GM23338 (cell line): ENCODE results near the gene SLX4IP. TPM values are rescaled to one million over a fixed set of nuclear protein-coding genes. Genes with fewer than 3 reads are reported as not detected.

Experiments
- ATAC-seq: fragments of 200-7000 bp; cut with Tn5 transposase; 3 replicates; pipeline ENCODE4 v1.9.1; 2020
- DNase-seq: peaks from one replicate; pipeline ENCODE4 v3.0.0-alpha.2; 2015; ENCODE audit warnings: low spot score
- H2AFZ ChIP-seq: fragments of 200-600 bp; sonication (generic); 2 replicates; pipeline ENCODE4 v1.8.0; 2016; ENCODE audit warnings: antibody characterized with exemption, mild to moderate bottlenecking, moderate library complexity
- H3F3A ChIP-seq: fragments of 200-600 bp; sonication (generic); replicated peaks from 2 replicates; pipeline ENCODE4 v1.8.0; 2017; ENCODE audit warnings: antibody characterized with exemption, mixed run types, low read depth
- H3K27ac ChIP-seq: fragments of 200-600 bp; sonication (generic); 2 replicates; pipeline ENCODE4 v1.6.1; 2016; ENCODE audit warnings: low read depth
- H3K27me3 ChIP-seq: fragments of 200-600 bp; sonication (generic); 2 replicates; pipeline ENCODE4 v1.8.0; 2016; ENCODE audit warnings: mild to moderate bottlenecking, mixed run types, moderate library complexity; ENCODE audit not compliant: insufficient read depth
- H3K36me3 ChIP-seq: fragments of 200-600 bp; sonication (generic); 2 replicates; pipeline ENCODE4 v1.8.0; 2016; ENCODE audit warnings: mild to moderate bottlenecking; ENCODE audit not compliant: insufficient read depth
- H3K4me1 ChIP-seq: fragments of 200-600 bp; sonication (generic); 2 replicates; pipeline ENCODE4 v1.8.0; 2016; ENCODE audit warnings: mild to moderate bottlenecking, moderate library complexity; ENCODE audit not compliant: insufficient read depth
- H3K4me2 ChIP-seq: fragments of 200-600 bp; sonication (generic); 2 replicates; pipeline ENCODE4 v1.7.1; 2017; ENCODE audit warnings: mixed run types
- H3K4me3 ChIP-seq: fragments of 200-600 bp; sonication (generic); 2 replicates; pipeline ENCODE4 v1.6.1; 2016; ENCODE audit warnings: mixed run types
- H3K79me2 ChIP-seq: fragments of 200-600 bp; sonication (generic); replicated peaks from 2 replicates; pipeline ENCODE4 v1.8.0; 2017; ENCODE audit warnings: mild to moderate bottlenecking; ENCODE audit not compliant: insufficient read depth
- H3K9me2 ChIP-seq: fragments of 200-600 bp; sonication (generic); 2 replicates; pipeline ENCODE4 v1.8.0; 2017; ENCODE audit not compliant: insufficient read depth
- H4K20me1 ChIP-seq: fragments of 200-600 bp; sonication (generic); replicated peaks from 2 replicates; pipeline ENCODE4 v1.8.0; 2017; ENCODE audit warnings: mild to moderate bottlenecking; ENCODE audit not compliant: insufficient read depth
- H3K27ac Mint-ChIP-seq: 2 replicates; pipeline ENCODE4 v1.8.0; 2020; ENCODE audit warnings: inconsistent platforms, mild to moderate bottlenecking, moderate library complexity, mixed read lengths
- H3K27me3 Mint-ChIP-seq: 3 replicates; pipeline ENCODE4 v1.8.0; 2022; ENCODE audit warnings: low read depth, mild to moderate bottlenecking, moderate library complexity, mixed read lengths, inconsistent platforms; ENCODE audit not compliant: insufficient read depth, poor library complexity
- H3K36me3 Mint-ChIP-seq: 3 replicates; pipeline ENCODE4 v1.8.0; 2021; ENCODE audit warnings: low read depth, mild to moderate bottlenecking, inconsistent platforms, moderate library complexity, mixed read lengths
- H3K4me1 Mint-ChIP-seq: 3 replicates; pipeline ENCODE4 v1.8.0; 2020; ENCODE audit warnings: mild to moderate bottlenecking, inconsistent platforms, mixed read lengths
- H3K4me3 Mint-ChIP-seq: 3 replicates; pipeline ENCODE4 v1.8.0; 2021; ENCODE audit warnings: moderate library complexity, mild to moderate bottlenecking, inconsistent platforms, mixed read lengths
- H3K9me3 Mint-ChIP-seq: 3 replicates; pipeline ENCODE4 v1.8.0; 2020; ENCODE audit warnings: moderate library complexity, mild to moderate bottlenecking, inconsistent platforms, mixed read lengths
- CREB1 ChIP-seq: fragments of 250-450 bp; sonication (Bioruptor Pico); IDR thresholded peaks from 2 replicates; pipeline ENCODE4 v1.5.0; 2020; ENCODE audit warnings: low read depth, mild to moderate bottlenecking, moderate library complexity
- EZH2 ChIP-seq: fragments of 200-600 bp; sonication (generic); IDR thresholded peaks from one replicate; pipeline ENCODE4 v1.8.0; 2017; ENCODE audit warnings: antibody characterized with exemption, mild to moderate bottlenecking, low read depth; ENCODE audit not compliant: unreplicated experiment
- EZH2phosphoT487 ChIP-seq: fragments of 200-600 bp; sonication (generic); IDR thresholded peaks from one replicate; pipeline ENCODE4 v1.8.1; 2018; ENCODE audit warnings: antibody characterized with exemption; ENCODE audit not compliant: unreplicated experiment
- JUNB ChIP-seq: IDR thresholded peaks from one replicate; pipeline ENCODE4 v1.6.1; 2016; ENCODE audit warnings: antibody characterized with exemption; ENCODE audit not compliant: unreplicated experiment
- NANOG ChIP-seq: IDR thresholded peaks from 2 replicates; pipeline ENCODE4 v1.6.1; 2016; ENCODE audit warnings: antibody characterized with exemption, borderline replicate concordance
- POLR2AphosphoS5 ChIP-seq: IDR thresholded peaks from 2 replicates; pipeline ENCODE4 v1.6.1; 2016; ENCODE audit warnings: antibody characterized with exemption, low read depth
- STAT1 ChIP-seq: IDR thresholded peaks from one replicate; pipeline ENCODE4 v1.6.1; 2016; ENCODE audit warnings: antibody characterized with exemption; ENCODE audit not compliant: unreplicated experiment
- ZNF114 ChIP-seq: fragments of 250-450 bp; sonication (Bioruptor Pico); IDR thresholded peaks from 2 replicates; pipeline ENCODE4 v1.5.0; 2020; ENCODE audit warnings: mild to moderate bottlenecking, moderate library complexity
- ZNF331 ChIP-seq: fragments of 250-450 bp; sonication (Bioruptor Pico); IDR thresholded peaks from 2 replicates; pipeline ENCODE4 v1.5.0; 2020; ENCODE audit warnings: low read depth, mild to moderate bottlenecking, moderate library complexity
- polyA plus RNA-seq: library from polyadenylated mRNA; unstranded; fragments of >200 nt; fragmentation: Nextera tagmentation; extraction: Ambion mirVana; gene quantifications from 2 replicates; pipeline ENCODE4 v1.2.1, GENCODE V29; 2016
- total RNA-seq: library from RNA; depleted of rRNA; stranded (reverse); fragments of >200 nt; shearing (Covaris generic); gene quantifications from 2 replicates; pipeline ENCODE4 v1.2.3, GENCODE V29; 2014
- TF ChIP-seq, protein P1 (sequence below): IDR thresholded peaks from one replicate; pipeline ENCODE4 v1.6.1; 2018; ENCODE audit warnings: antibody characterized with exemption; ENCODE audit not compliant: unreplicated experiment
- TF ChIP-seq, protein P2 (sequence below), 2 experiments: fragments of 200-600 bp in 1 of 2; sonication (generic) in 1 of 2; conservative IDR thresholded peaks; 2 replicates each; pipeline versions ENCODE4 v1.5.1 to v1.6.1; 2016 to 2017; ENCODE audit warnings: antibody characterized with exemption in 2 of 2, low read depth in 2 of 2, mild to moderate bottlenecking in 2 of 2, moderate library complexity in 1 of 2
- TF ChIP-seq, protein P3 (sequence below): fragments of 250-450 bp; sonication (Bioruptor Pico); IDR thresholded peaks from 2 replicates; pipeline ENCODE4 v1.5.0; 2020; ENCODE audit warnings: mild to moderate bottlenecking, moderate library complexity
- TF ChIP-seq, protein P4 (sequence below): IDR thresholded peaks from 2 replicates; pipeline ENCODE4 v1.6.1; 2016; ENCODE audit warnings: antibody characterized with exemption

SLX4IP gene
- total and polyA plus RNA-seq, 2 experiments from 2014 or later, result 9.1 to 9.8 TPM

DNA sequence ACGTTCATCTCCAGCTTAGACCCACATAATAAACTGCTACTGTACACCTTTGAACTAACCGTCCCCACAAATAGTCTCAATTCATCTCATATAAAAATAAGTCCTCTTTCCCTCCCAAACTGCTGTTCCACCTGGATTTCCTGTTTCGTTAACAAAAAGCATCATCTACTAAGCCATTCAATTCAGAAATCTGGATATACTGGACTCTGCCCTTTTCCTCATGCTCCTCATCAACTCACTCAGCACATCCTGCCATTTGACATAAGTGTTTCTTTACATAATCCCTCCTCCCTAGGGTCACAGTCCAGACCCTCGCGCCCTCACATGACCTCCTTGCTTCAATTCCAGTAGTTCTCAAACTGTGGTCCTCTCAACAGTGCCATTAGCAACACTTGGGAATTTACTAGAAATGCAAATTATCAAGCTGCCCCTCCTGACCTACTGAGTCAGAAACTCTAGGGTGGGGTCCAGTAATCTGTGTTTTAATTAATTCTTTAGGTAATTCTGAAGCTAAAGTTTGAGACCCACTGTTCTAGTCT is 5.6 kb upstream of the SLX4IP start:
- Histone ChIP-seq H3F3A (no peaks in the 10 kb centered on the region), H3K4me2 (no peak overlapping the region; the same call in 1 of the 2 replicates), H3K4me1 (peaks cover 23% of the 10 kb centered on the region), H3K4me3 (no peak overlapping the region), H3K9me2 (no peaks in the 10 kb centered on the region), H2AFZ (no peak overlapping the region), H4K20me1 (peaks cover 9% of the 10 kb centered on the region; the same call in 1 of the 2 replicates), H3K36me3 (no peaks in the 10 kb centered on the region), H3K27me3 (no peaks in the 10 kb centered on the region), H3K79me2 (peaks cover 86% of the 10 kb centered on the region), H3K27ac (no peak overlapping the region)
- ATAC-seq, result no peak
- peaks cover 13% of the 10 kb centered on the region; the same call in 2 of the 3 replicates for H3K36me3 Mint-ChIP-seq
- peak overlapping the region; percentile 43; the same call in 1 of the 2 replicates for H3K27ac Mint-ChIP-seq
- TF ChIP-seq STAT1 (no peak), ZNF114 (no peak), CREB1 (CRISPR knock-in tag) (no peak), JUNB (no peak), EZH2 (no peak), POLR2AphosphoS5 (no peak), NANOG (no peak), EZH2phosphoT487 (no peak), ZNF331 (CRISPR knock-in tag) (no peak)
- TF ChIP-seq, protein P1, sequence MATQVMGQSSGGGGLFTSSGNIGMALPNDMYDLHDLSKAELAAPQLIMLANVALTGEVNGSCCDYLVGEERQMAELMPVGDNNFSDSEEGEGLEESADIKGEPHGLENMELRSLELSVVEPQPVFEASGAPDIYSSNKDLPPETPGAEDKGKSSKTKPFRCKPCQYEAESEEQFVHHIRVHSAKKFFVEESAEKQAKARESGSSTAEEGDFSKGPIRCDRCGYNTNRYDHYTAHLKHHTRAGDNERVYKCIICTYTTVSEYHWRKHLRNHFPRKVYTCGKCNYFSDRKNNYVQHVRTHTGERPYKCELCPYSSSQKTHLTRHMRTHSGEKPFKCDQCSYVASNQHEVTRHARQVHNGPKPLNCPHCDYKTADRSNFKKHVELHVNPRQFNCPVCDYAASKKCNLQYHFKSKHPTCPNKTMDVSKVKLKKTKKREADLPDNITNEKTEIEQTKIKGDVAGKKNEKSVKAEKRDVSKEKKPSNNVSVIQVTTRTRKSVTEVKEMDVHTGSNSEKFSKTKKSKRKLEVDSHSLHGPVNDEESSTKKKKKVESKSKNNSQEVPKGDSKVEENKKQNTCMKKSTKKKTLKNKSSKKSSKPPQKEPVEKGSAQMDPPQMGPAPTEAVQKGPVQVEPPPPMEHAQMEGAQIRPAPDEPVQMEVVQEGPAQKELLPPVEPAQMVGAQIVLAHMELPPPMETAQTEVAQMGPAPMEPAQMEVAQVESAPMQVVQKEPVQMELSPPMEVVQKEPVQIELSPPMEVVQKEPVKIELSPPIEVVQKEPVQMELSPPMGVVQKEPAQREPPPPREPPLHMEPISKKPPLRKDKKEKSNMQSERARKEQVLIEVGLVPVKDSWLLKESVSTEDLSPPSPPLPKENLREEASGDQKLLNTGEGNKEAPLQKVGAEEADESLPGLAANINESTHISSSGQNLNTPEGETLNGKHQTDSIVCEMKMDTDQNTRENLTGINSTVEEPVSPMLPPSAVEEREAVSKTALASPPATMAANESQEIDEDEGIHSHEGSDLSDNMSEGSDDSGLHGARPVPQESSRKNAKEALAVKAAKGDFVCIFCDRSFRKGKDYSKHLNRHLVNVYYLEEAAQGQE, result no peak
- TF ChIP-seq, protein P2, sequence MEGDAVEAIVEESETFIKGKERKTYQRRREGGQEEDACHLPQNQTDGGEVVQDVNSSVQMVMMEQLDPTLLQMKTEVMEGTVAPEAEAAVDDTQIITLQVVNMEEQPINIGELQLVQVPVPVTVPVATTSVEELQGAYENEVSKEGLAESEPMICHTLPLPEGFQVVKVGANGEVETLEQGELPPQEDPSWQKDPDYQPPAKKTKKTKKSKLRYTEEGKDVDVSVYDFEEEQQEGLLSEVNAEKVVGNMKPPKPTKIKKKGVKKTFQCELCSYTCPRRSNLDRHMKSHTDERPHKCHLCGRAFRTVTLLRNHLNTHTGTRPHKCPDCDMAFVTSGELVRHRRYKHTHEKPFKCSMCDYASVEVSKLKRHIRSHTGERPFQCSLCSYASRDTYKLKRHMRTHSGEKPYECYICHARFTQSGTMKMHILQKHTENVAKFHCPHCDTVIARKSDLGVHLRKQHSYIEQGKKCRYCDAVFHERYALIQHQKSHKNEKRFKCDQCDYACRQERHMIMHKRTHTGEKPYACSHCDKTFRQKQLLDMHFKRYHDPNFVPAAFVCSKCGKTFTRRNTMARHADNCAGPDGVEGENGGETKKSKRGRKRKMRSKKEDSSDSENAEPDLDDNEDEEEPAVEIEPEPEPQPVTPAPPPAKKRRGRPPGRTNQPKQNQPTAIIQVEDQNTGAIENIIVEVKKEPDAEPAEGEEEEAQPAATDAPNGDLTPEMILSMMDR (conservative IDR thresholded peaks at IDR 0.05; ENCODE audit: low read depth in 2 of 2), result no peak
- TF ChIP-seq, protein P3, sequence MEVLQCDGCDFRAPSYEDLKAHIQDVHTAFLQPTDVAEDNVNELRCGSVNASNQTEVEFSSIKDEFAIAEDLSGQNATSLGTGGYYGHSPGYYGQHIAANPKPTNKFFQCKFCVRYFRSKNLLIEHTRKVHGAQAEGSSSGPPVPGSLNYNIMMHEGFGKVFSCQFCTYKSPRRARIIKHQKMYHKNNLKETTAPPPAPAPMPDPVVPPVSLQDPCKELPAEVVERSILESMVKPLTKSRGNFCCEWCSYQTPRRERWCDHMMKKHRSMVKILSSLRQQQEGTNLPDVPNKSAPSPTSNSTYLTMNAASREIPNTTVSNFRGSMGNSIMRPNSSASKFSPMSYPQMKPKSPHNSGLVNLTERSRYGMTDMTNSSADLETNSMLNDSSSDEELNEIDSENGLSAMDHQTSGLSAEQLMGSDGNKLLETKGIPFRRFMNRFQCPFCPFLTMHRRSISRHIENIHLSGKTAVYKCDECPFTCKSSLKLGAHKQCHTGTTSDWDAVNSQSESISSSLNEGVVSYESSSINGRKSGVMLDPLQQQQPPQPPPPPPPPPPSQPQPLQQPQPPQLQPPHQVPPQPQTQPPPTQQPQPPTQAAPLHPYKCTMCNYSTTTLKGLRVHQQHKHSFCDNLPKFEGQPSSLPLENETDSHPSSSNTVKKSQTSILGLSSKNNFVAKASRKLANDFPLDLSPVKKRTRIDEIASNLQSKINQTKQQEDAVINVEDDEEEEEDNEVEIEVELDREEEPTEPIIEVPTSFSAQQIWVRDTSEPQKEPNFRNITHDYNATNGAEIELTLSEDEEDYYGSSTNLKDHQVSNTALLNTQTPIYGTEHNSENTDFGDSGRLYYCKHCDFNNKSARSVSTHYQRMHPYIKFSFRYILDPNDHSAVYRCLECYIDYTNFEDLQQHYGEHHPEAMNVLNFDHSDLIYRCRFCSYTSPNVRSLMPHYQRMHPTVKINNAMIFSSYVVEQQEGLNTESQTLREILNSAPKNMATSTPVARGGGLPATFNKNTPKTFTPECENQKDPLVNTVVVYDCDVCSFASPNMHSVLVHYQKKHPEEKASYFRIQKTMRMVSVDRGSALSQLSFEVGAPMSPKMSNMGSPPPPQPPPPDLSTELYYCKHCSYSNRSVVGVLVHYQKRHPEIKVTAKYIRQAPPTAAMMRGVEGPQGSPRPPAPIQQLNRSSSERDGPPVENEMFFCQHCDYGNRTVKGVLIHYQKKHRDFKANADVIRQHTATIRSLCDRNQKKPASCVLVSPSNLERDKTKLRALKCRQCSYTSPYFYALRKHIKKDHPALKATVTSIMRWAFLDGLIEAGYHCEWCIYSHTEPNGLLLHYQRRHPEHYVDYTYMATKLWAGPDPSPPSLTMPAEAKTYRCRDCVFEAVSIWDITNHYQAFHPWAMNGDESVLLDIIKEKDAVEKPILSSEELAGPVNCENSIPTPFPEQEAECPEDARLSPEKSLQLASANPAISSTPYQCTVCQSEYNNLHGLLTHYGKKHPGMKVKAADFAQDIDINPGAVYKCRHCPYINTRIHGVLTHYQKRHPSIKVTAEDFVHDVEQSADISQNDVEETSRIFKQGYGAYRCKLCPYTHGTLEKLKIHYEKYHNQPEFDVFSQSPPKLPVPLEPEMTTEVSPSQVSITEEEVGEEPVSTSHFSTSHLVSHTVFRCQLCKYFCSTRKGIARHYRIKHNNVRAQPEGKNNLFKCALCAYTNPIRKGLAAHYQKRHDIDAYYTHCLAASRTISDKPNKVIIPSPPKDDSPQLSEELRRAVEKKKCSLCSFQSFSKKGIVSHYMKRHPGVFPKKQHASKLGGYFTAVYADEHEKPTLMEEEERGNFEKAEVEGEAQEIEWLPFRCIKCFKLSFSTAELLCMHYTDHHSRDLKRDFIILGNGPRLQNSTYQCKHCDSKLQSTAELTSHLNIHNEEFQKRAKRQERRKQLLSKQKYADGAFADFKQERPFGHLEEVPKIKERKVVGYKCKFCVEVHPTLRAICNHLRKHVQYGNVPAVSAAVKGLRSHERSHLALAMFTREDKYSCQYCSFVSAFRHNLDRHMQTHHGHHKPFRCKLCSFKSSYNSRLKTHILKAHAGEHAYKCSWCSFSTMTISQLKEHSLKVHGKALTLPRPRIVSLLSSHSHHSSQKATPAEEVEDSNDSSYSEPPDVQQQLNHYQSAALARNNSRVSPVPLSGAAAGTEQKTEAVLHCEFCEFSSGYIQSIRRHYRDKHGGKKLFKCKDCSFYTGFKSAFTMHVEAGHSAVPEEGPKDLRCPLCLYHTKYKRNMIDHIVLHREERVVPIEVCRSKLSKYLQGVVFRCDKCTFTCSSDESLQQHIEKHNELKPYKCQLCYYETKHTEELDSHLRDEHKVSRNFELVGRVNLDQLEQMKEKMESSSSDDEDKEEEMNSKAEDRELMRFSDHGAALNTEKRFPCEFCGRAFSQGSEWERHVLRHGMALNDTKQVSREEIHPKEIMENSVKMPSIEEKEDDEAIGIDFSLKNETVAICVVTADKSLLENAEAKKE (CRISPR knock-in tag), result no peak
- TF ChIP-seq, protein P4, sequence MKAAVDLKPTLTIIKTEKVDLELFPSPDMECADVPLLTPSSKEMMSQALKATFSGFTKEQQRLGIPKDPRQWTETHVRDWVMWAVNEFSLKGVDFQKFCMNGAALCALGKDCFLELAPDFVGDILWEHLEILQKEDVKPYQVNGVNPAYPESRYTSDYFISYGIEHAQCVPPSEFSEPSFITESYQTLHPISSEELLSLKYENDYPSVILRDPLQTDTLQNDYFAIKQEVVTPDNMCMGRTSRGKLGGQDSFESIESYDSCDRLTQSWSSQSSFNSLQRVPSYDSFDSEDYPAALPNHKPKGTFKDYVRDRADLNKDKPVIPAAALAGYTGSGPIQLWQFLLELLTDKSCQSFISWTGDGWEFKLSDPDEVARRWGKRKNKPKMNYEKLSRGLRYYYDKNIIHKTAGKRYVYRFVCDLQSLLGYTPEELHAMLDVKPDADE, result no peak
- no peak overlapping the region for H3K4me3 Mint-ChIP-seq
- peaks cover 5% of the 10 kb centered on the region for H3K27me3 Mint-ChIP-seq
- H3K4me1 Mint-ChIP-seq, result peaks cover 32% of the 10 kb centered on the region
- DNase-seq, result no peak
- no peaks in the 10 kb centered on the region for H3K9me3 Mint-ChIP-seq
